Adrenal gland (tissue), 5 donors: Measurements from ENCODE around the gene LAMA4.

Source experiments
- CTCF ChIP-seq, 6 experiments: fragments of 450-650 bp in 4 of 6; fragments of 200-600 bp in 2 of 6; sonication (generic) in 1 of 6; IDR thresholded peaks; 1 replicate in 5 of 6; 2 replicates in 1 of 6; pipeline versions ENCODE4 v1.5.1 to v1.8.0; 2016 to 2021; ENCODE audit warnings: antibody characterized with exemption in 6 of 6, mild to moderate bottlenecking in 2 of 6, moderate library complexity in 1 of 6
- POLR2A ChIP-seq, 2 donors: fragments of 450-650 bp; IDR thresholded peaks; one replicate each; pipeline ENCODE4 v1.6.1; 2017; ENCODE audit warnings: antibody characterized with exemption in 2 of 2, mild to moderate bottlenecking in 2 of 2, moderate library complexity in 1 of 2
- donor health status: DM: no; HTN: no; CAD: no.

- peak in 2 of 6 experiments; percentile 19 to 26 for TF ChIP-seq CTCF (IDR thresholded peaks at IDR 0.05)
- no peak for TF ChIP-seq POLR2A (IDR thresholded peaks at IDR 0.05)
These were observed 167.6 kb downstream of the LAMA4 start for GRCh38 chr6:112086744-112087135.
